Measurements from ENCODE around the gene GHR.
"Not testable (repeated sequence)": the region's sequence is repeated elsewhere in the genome, so short reads cannot be mapped to it uniquely, and the experiment has no call there.

Gene GHR

GRCh38 chr5:42672925-42673324 is 249.7 kb downstream of the GHR start:
- Histone ChIP-seq H3K9me3 (ENCODE audit: insufficient read depth, low read depth, low read length) (peaks cover 3% of the 10 kb centered on the region; the same call in 1 of the 2 replicates), H3K27ac (ENCODE audit: low read depth, low read length) (no peak overlapping the region), H3K9ac (ENCODE audit: low read depth, low read length) (no peak overlapping the region), H3K27me3 (ENCODE audit: insufficient read depth, low read length) (no peaks in the 10 kb centered on the region), H3K4me1 (ENCODE audit: insufficient read depth, low read length) (no peaks in the 10 kb centered on the region), H3K4me3 (ENCODE audit: low read length) (no peak overlapping the region), H3K36me3 (ENCODE audit: insufficient read depth, low read length) (no peaks in the 10 kb centered on the region)
- 95% methylated on average over 4 of the region's 4 CpGs for WGBS

GRCh38 chr5:42675602-42676001 is 252.4 kb downstream of the GHR start:
- Histone ChIP-seq H3K27ac (ENCODE audit: low read depth, low read length) (no peak overlapping the region), H3K9ac (ENCODE audit: low read depth, low read length) (no peak overlapping the region), H3K36me3 (ENCODE audit: insufficient read depth, low read length) (no peaks in the 10 kb centered on the region), H3K9me3 (ENCODE audit: insufficient read depth, low read depth, low read length) (peaks cover 3% of the 10 kb centered on the region; the same call in 1 of the 2 replicates), H3K27me3 (ENCODE audit: insufficient read depth, low read length) (no peaks in the 10 kb centered on the region), H3K4me3 (ENCODE audit: low read length) (no peak overlapping the region), H3K4me1 (ENCODE audit: insufficient read depth, low read length) (no peaks in the 10 kb centered on the region)

- Histone ChIP-seq H3K36me3 (ENCODE audit: insufficient read depth, low read length) (no peaks in the 10 kb centered on the region), H3K4me1 (ENCODE audit: insufficient read depth, low read length) (no peaks in the 10 kb centered on the region), H3K27ac (ENCODE audit: low read depth, low read length) (no peak overlapping the region), H3K9ac (ENCODE audit: low read depth, low read length) (no peak overlapping the region), H3K27me3 (ENCODE audit: insufficient read depth, low read length) (no peaks in the 10 kb centered on the region), H3K9me3 (ENCODE audit: insufficient read depth, low read depth, low read length) (peaks cover 3% of the 10 kb centered on the region; the same call in 1 of the 2 replicates), H3K4me3 (ENCODE audit: low read length) (no peak overlapping the region)
- WGBS = no CpG with 5 or more reads among the region's 1 CpG
Measured at GRCh38 chr5:42676362-42676761, 253.1 kb downstream of the GHR start.

- no peak overlapping the region for H3K27ac ChIP-seq (ENCODE audit: low read depth, low read length)
- no peak overlapping the region for H3K9ac ChIP-seq (ENCODE audit: low read depth, low read length)
- H3K27me3 ChIP-seq (ENCODE audit: insufficient read depth, low read length) = no peaks in the 10 kb centered on the region
- no peaks in the 10 kb centered on the region for H3K36me3 ChIP-seq (ENCODE audit: insufficient read depth, low read length)
- 92% methylated on average over 5 of the region's 5 CpGs for WGBS
- H3K9me3 ChIP-seq (ENCODE audit: insufficient read depth, low read depth, low read length) = peaks cover under 1% of the 10 kb centered on the region
- H3K4me1 ChIP-seq (ENCODE audit: insufficient read depth, low read length) = no peaks in the 10 kb centered on the region
- H3K4me3 ChIP-seq (ENCODE audit: low read length) = no peak overlapping the region
Measured at GRCh38 chr5:42677156-42677842, 254.1 kb downstream of the GHR start.

- H3K4me1 ChIP-seq (ENCODE audit: insufficient read depth, low read length) = no peaks in the 10 kb centered on the region
- WGBS = 91% methylated on average over 3 of the region's 3 CpGs
- no peak overlapping the region for H3K27ac ChIP-seq (ENCODE audit: low read depth, low read length)
- no peaks in the 10 kb centered on the region for H3K27me3 ChIP-seq (ENCODE audit: insufficient read depth, low read length)
- peaks cover 4% of the 10 kb centered on the region; the same call in 1 of the 2 replicates for H3K9me3 ChIP-seq (ENCODE audit: insufficient read depth, low read depth, low read length)
- no peak overlapping the region for H3K4me3 ChIP-seq (ENCODE audit: low read length)
- no peaks in the 10 kb centered on the region for H3K36me3 ChIP-seq (ENCODE audit: insufficient read depth, low read length)
- H3K9ac ChIP-seq (ENCODE audit: low read depth, low read length) = no peak overlapping the region
Measured at GRCh38 chr5:42680046-42680445, 256.8 kb downstream of the GHR start.

- H3K9me3 ChIP-seq (ENCODE audit: insufficient read depth, low read depth, low read length); H3K27ac ChIP-seq (ENCODE audit: low read depth, low read length); H3K9ac ChIP-seq (ENCODE audit: low read depth, low read length); H3K4me1 ChIP-seq (ENCODE audit: insufficient read depth, low read length); H3K36me3 ChIP-seq (ENCODE audit: insufficient read depth, low read length); H3K27me3 ChIP-seq (ENCODE audit: insufficient read depth, low read length); H3K4me3 ChIP-seq (ENCODE audit: low read length): not testable (repeated sequence)
Measured at GRCh38 chr5:42685078-42685477, 261.8 kb downstream of the GHR start.

- no peak overlapping the region for H3K9ac ChIP-seq (ENCODE audit: low read depth, low read length)
- WGBS = 78% methylated on average over 4 of the region's 4 CpGs
- H3K36me3 ChIP-seq (ENCODE audit: insufficient read depth, low read length) = no peaks in the 10 kb centered on the region
- H3K27me3 ChIP-seq (ENCODE audit: insufficient read depth, low read length) = no peaks in the 10 kb centered on the region
- H3K4me3 ChIP-seq (ENCODE audit: low read length) = no peak overlapping the region
- no peaks in the 10 kb centered on the region for H3K4me1 ChIP-seq (ENCODE audit: insufficient read depth, low read length)
- no peak overlapping the region for H3K27ac ChIP-seq (ENCODE audit: low read depth, low read length)
- H3K9me3 ChIP-seq (ENCODE audit: insufficient read depth, low read depth, low read length) = no peaks in the 10 kb centered on the region
Measured at GRCh38 chr5:42689391-42689790, 266.2 kb downstream of the GHR start.

- no peak overlapping the region for H3K4me3 ChIP-seq (ENCODE audit: low read length)
- no peaks in the 10 kb centered on the region for H3K4me1 ChIP-seq (ENCODE audit: insufficient read depth, low read length)
- H3K27me3 ChIP-seq (ENCODE audit: insufficient read depth, low read length) = no peaks in the 10 kb centered on the region
- H3K36me3 ChIP-seq (ENCODE audit: insufficient read depth, low read length) = no peaks in the 10 kb centered on the region
- H3K9me3 ChIP-seq (ENCODE audit: insufficient read depth, low read depth, low read length) = no peaks in the 10 kb centered on the region
- no peak overlapping the region for H3K27ac ChIP-seq (ENCODE audit: low read depth, low read length)
- H3K9ac ChIP-seq (ENCODE audit: low read depth, low read length) = no peak overlapping the region
- 87% methylated on average over 3 of the region's 3 CpGs for WGBS
Measured at GRCh38 chr5:42691413-42691937, 268.2 kb downstream of the GHR start.

GRCh38 chr5:42701351-42702059 is 278.3 kb downstream of the GHR start:
- Histone ChIP-seq H3K9ac (ENCODE audit: low read depth, low read length) (no peak overlapping the region), H3K36me3 (ENCODE audit: insufficient read depth, low read length) (no peaks in the 10 kb centered on the region), H3K4me3 (ENCODE audit: low read length) (no peak overlapping the region), H3K9me3 (ENCODE audit: insufficient read depth, low read depth, low read length) (peaks cover 12% of the 10 kb centered on the region; the same call in 1 of the 2 replicates), H3K4me1 (ENCODE audit: insufficient read depth, low read length) (no peaks in the 10 kb centered on the region), H3K27ac (ENCODE audit: low read depth, low read length) (no peak overlapping the region), H3K27me3 (ENCODE audit: insufficient read depth, low read length) (no peaks in the 10 kb centered on the region)
- WGBS = 93% methylated on average over 6 of the region's 7 CpGs

GRCh38 chr5:42703238-42703637 is 280.0 kb downstream of the GHR start:
- Histone ChIP-seq H3K9ac (ENCODE audit: low read depth, low read length) (no peak overlapping the region), H3K4me3 (ENCODE audit: low read length) (no peak overlapping the region), H3K36me3 (ENCODE audit: insufficient read depth, low read length) (no peaks in the 10 kb centered on the region), H3K27me3 (ENCODE audit: insufficient read depth, low read length) (no peaks in the 10 kb centered on the region), H3K4me1 (ENCODE audit: insufficient read depth, low read length) (no peaks in the 10 kb centered on the region), H3K27ac (ENCODE audit: low read depth, low read length) (no peak overlapping the region), H3K9me3 (ENCODE audit: insufficient read depth, low read depth, low read length) (peaks cover 12% of the 10 kb centered on the region; the same call in 1 of the 2 replicates)
- WGBS = no CpG with 5 or more reads among the region's 1 CpG

- Histone ChIP-seq H3K4me1 (ENCODE audit: insufficient read depth, low read length) (no peaks in the 10 kb centered on the region), H3K9me3 (ENCODE audit: insufficient read depth, low read depth, low read length) (no peaks in the 10 kb centered on the region), H3K27me3 (ENCODE audit: insufficient read depth, low read length) (no peaks in the 10 kb centered on the region), H3K27ac (ENCODE audit: low read depth, low read length) (no peak overlapping the region), H3K36me3 (ENCODE audit: insufficient read depth, low read length) (no peaks in the 10 kb centered on the region), H3K4me3 (ENCODE audit: low read length) (no peak overlapping the region), H3K9ac (ENCODE audit: low read depth, low read length) (no peak overlapping the region)
- WGBS = 93% methylated on average over 3 of the region's 3 CpGs
Measured at GRCh38 chr5:42715785-42716184, 292.5 kb downstream of the GHR start.
